Measurements from ENCODE around the gene CNGA3.

The CNGA3 gene

DNA sequence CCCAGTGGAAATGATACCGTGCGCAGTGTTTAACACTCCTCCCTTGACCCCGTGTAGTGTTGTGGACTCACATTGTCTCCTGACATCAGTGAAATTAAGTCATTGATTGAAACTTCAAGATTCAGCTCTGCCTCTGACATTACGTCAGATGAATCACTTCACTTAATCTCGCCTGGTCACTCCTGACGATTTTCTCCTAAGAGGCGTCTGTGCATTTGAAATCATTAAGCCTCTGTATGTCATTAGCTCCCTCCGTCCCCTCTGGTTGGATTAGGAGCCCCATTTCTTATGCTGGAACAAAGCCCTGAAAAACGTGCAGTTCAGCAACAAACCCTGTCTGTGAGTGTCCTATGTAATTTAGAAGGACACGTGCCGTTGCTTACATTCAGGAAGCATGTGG is 36.7 kb upstream of the CNGA3 start (continued):
- TF ChIP-seq, protein P1, sequence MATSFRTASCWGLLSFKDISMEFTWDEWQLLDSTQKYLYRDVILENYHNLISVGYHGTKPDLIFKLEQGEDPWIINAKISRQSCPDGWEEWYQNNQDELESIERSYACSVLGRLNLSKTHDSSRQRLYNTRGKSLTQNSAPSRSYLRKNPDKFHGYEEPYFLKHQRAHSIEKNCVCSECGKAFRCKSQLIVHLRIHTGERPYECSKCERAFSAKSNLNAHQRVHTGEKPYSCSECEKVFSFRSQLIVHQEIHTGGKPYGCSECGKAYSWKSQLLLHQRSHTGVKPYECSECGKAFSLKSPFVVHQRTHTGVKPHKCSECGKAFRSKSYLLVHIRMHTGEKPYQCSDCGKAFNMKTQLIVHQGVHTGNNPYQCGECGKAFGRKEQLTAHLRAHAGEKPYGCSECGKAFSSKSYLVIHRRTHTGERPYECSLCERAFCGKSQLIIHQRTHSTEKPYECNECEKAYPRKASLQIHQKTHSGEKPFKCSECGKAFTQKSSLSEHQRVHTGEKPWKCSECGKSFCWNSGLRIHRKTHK (tag by site-specific recombination; IDR thresholded peaks at IDR 0.05): no peak
- no peak for TF ChIP-seq GLI4 (tag by site-specific recombination; IDR thresholded peaks at IDR 0.05)

- Histone ChIP-seq H3K4me3 (ENCODE audit: low read depth, low read length) (no peak overlapping the region), H3K9me3 (ENCODE audit: control insufficient read depth, insufficient read depth, low read depth, low read length) (no peaks in the 10 kb centered on the region), H3K36me3 (ENCODE audit: control insufficient read depth in 2 of 2, insufficient read depth in 1 of 2, low read length in 2 of 2) (no peaks in the 10 kb centered on the region), H3K27ac (ENCODE audit: extremely low read depth, low read depth, low read length) (no peak overlapping the region), H3K4me1 (ENCODE audit: control insufficient read depth, insufficient read depth, low read length) (no peaks in the 10 kb centered on the region)
- TF ChIP-seq ZNF518A (tag by site-specific recombination; conservative IDR thresholded peaks at IDR 0.05; ENCODE audit: low read depth) (no peak), ZIC2 (tag by site-specific recombination; IDR thresholded peaks at IDR 0.05) (peak; percentile 79)
- ChIA-PET CTCF (no interaction called here), POLR2A (no interaction called here)
Observed at GRCh38 chr2:98310010-98310409, 36.2 kb upstream of the CNGA3 start.

DNA sequence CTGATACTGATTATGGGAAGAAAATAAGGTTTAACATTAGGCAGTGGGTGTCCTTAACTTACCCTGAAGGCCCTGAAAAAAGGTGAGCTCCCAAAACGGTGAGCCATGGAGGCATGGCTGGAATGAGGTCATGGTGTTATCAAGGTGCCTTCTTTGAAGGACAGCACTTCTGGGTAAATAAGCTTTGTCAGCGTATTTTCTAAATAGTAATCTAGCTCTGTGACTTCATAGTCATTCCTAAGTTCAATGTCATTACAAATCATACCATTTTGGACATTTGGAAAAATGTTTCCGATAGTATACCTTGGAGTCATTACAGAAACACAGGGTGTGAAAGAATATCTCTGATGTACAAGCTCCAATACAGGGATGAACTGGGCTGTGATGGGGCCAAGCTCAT is 35.2 kb upstream of the CNGA3 start:
- H3K27ac ChIP-seq (ENCODE audit: extremely low read depth, low read depth, low read length): no peak overlapping the region
- ChIA-PET CTCF (interaction anchor here (0.7 kb wide), 1 partner anchor 42 kb away, joined by 3 read pairs; no protein-coding TSS in a partner anchor), POLR2A (no interaction called here)
- no peaks in the 10 kb centered on the region for H3K9me3 ChIP-seq (ENCODE audit: control insufficient read depth, insufficient read depth, low read depth, low read length)
- no peak for TF ChIP-seq ZNF302 (tag by site-specific recombination; IDR thresholded peaks at IDR 0.05; ENCODE audit: low read depth)
- TF ChIP-seq ZNF76 (tag by site-specific recombination; IDR thresholded peaks at IDR 0.05; ENCODE audit: borderline replicate concordance, low read depth): no peak
- TF ChIP-seq, protein P2, sequence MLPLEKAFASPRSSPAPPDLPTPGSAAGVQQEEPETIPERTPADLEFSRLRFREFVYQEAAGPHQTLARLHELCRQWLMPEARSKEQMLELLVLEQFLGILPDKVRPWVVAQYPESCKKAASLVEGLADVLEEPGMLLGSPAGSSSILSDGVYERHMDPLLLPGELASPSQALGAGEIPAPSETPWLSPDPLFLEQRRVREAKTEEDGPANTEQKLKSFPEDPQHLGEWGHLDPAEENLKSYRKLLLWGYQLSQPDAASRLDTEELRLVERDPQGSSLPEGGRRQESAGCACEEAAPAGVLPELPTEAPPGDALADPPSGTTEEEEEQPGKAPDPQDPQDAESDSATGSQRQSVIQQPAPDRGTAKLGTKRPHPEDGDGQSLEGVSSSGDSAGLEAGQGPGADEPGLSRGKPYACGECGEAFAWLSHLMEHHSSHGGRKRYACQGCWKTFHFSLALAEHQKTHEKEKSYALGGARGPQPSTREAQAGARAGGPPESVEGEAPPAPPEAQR (tag by site-specific recombination; IDR thresholded peaks at IDR 0.05): no peak
- TF ChIP-seq ZNF10 (tag by site-specific recombination; IDR thresholded peaks at IDR 0.05): no peak
- no peak for TF ChIP-seq BCL11A (tag by site-specific recombination; IDR thresholded peaks at IDR 0.05; ENCODE audit: low read depth)
- no peak for TF ChIP-seq ZNF626 (tag by site-specific recombination; IDR thresholded peaks at IDR 0.05)
- no peak for TF ChIP-seq ZNF341 (tag by site-specific recombination; IDR thresholded peaks at IDR 0.05; ENCODE audit: low read depth)
- TF ChIP-seq MEIS1 (CRISPR knock-in tag; IDR thresholded peaks at IDR 0.05; ENCODE audit: borderline replicate concordance): no peak
- TF ChIP-seq, protein P3, sequence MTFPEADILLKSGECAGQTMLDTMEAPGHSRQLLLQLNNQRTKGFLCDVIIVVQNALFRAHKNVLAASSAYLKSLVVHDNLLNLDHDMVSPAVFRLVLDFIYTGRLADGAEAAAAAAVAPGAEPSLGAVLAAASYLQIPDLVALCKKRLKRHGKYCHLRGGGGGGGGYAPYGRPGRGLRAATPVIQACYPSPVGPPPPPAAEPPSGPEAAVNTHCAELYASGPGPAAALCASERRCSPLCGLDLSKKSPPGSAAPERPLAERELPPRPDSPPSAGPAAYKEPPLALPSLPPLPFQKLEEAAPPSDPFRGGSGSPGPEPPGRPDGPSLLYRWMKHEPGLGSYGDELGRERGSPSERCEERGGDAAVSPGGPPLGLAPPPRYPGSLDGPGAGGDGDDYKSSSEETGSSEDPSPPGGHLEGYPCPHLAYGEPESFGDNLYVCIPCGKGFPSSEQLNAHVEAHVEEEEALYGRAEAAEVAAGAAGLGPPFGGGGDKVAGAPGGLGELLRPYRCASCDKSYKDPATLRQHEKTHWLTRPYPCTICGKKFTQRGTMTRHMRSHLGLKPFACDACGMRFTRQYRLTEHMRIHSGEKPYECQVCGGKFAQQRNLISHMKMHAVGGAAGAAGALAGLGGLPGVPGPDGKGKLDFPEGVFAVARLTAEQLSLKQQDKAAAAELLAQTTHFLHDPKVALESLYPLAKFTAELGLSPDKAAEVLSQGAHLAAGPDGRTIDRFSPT (tag by site-specific recombination; IDR thresholded peaks at IDR 0.05): no peak
- TF ChIP-seq HOXC10 (CRISPR knock-in tag; IDR thresholded peaks at IDR 0.05): no peak
- no peak for TF ChIP-seq ZNF133 (tag by site-specific recombination; IDR thresholded peaks at IDR 0.05)
- H3K4me1 ChIP-seq (ENCODE audit: control insufficient read depth, insufficient read depth, low read length): no peaks in the 10 kb centered on the region
- H3K4me3 ChIP-seq (ENCODE audit: low read depth, low read length): no peak overlapping the region
- H3K36me3 ChIP-seq (ENCODE audit: control insufficient read depth in 2 of 2, insufficient read depth in 1 of 2, low read length in 2 of 2): no peaks in the 10 kb centered on the region
